Adrenal gland (tissue), 12 donors: ENCODE data around the gene CCS. TPM values are rescaled to one million over a fixed set of nuclear protein-coding genes. Genes with fewer than 3 reads are reported as not detected.

ENCODE experiments used
- DNase-seq, 7 donors: peaks; one replicate each; pipeline ENCODE4 v3.0.0-alpha.2; 2019 to 2020
- H3K27ac ChIP-seq, 5 donors: fragments of 200-600 bp; sonication (generic) in 4 of 5; 1 replicate in 3 of 5; 2 replicates in 2 of 5; pipeline versions ENCODE4 v1.5.1 to v1.8.0; 2016 to 2020; ENCODE audit warnings: mild to moderate bottlenecking in 1 of 5
- H3K27me3 ChIP-seq: fragments of 200-600 bp; 2 replicates; pipeline ENCODE4 v1.8.0; 2021
- H3K36me3 ChIP-seq, 2 donors: fragments of 200-600 bp; replicated peaks in 1 of 2; 1 replicate in 1 of 2; 2 replicates in 1 of 2; pipeline versions ENCODE4 v1.5.1 to v1.8.0; 2018 to 2022
- H3K4me1 ChIP-seq, 2 donors: fragments of 200-600 bp; replicated peaks in 1 of 2; 1 replicate in 1 of 2; 2 replicates in 1 of 2; pipeline versions ENCODE4 v1.5.1 to v1.8.0; 2018 to 2021
- H3K4me3 ChIP-seq, 4 donors: fragments of 200-600 bp; sonication (generic) in 3 of 4; one replicate each; pipeline ENCODE4 v1.5.1; 2016 to 2018
- H3K9me3 ChIP-seq, 3 donors: fragments of 200-600 bp; sonication (generic) in 1 of 3; replicated peaks in 1 of 3; 1 replicate in 2 of 3; 2 replicates in 1 of 3; pipeline versions ENCODE4 v1.5.1 to v1.8.0; 2016 to 2021
- CTCF ChIP-seq, 6 experiments: fragments of 450-650 bp in 4 of 6; fragments of 200-600 bp in 2 of 6; sonication (generic) in 1 of 6; IDR thresholded peaks; 1 replicate in 5 of 6; 2 replicates in 1 of 6; pipeline versions ENCODE4 v1.5.1 to v1.8.0; 2016 to 2021; ENCODE audit warnings: antibody characterized with exemption in 6 of 6, mild to moderate bottlenecking in 2 of 6, moderate library complexity in 1 of 6
- POLR2A ChIP-seq, 2 donors: fragments of 450-650 bp; IDR thresholded peaks; one replicate each; pipeline ENCODE4 v1.6.1; 2017; ENCODE audit warnings: antibody characterized with exemption in 2 of 2, mild to moderate bottlenecking in 2 of 2, moderate library complexity in 1 of 2
- WGBS, 4 donors: extraction: QIAGEN DNeasy Blood & Tissue Kit in 2 of 4; methylation state at CpG; one replicate each; pipeline versions ENCODE4 v1.1.5 to v1.1.7; 2013 to 2017; 5-methylcytosine and 5-hydroxymethylcytosine counted together
- intact Hi-C, 2 donors: fragments of 100-400 bp; cut with DNase I; formaldehyde crosslinking; loops; one replicate each; pipeline versions ENCODE4 v1.14.1 to v1.15.0; 2022 to 2023
- polyA plus RNA-seq, 3 donors: library from polyadenylated mRNA; stranded (reverse); fragments of 200-250 nt in 2 of 3; fragments of 350-450 nt in 1 of 3; fragmentation: Illumina TruSeq in 1 of 3; extraction: RNeasy Lipid Tissue Mini Kit (QIAGEN cat#74804) in 1 of 3; gene quantifications; one replicate each; pipeline ENCODE4 v1.2.3, GENCODE V29; 2013 to 2014
- total RNA-seq, 9 donors: library from RNA; depleted of rRNA in 4 of 9; stranded (reverse); fragments of >200 nt in 4 of 9; fragments of 120-200 nt in 1 of 9; fragmentation: NEBNext Ultra II Directional in 1 of 9; extraction: Animal tissue kit (Norgen Biotek cat#: 25700) in 1 of 9; gene quantifications; one replicate each; pipeline versions ENCODE4 v1.1.0 to v1.2.4, GENCODE V29; 2013 to 2023
- donor health status: healthy with polysubstance abuse.
- donor health status: Bipolar disorder and iron deficiency.
- donor health status: DM: yes; HTN: yes; CAD: no.
- donor health status: DM: no; HTN: no; CAD: no.
- donor health status: DM: no; HTN: no; CAD: no.
- donor health status: DM: yes; HTN: yes; CAD: no.

CCS gene
- total and polyA plus RNA-seq, 12 donors = 21.9 to 204 (median 47.8) TPM

GRCh38 chr11:66646828-66647227 lies 53.8 kb downstream of the CCS start:
- intact Hi-C loops = loop anchor here in 1 of 2 donors (10.0 kb wide), 1 partner anchor 572 kb away; the partner anchor contains the start of gene PACS1
- TF ChIP-seq POLR2A (IDR thresholded peaks at IDR 0.05) (no peak), CTCF (IDR thresholded peaks at IDR 0.05) (no peak)
- Histone ChIP-seq H3K9me3 (no peaks in the 10 kb centered on the region), H3K27ac (no peak overlapping the region), H3K4me1 (peaks cover 38 to 53% of the 10 kb centered on the region in 2 donors), H3K4me3 (no peak overlapping the region), H3K27me3 (no peaks in the 10 kb centered on the region), H3K36me3 (peaks cover 0 to 75% of the 10 kb centered on the region in 2 donors)
- no peak for DNase-seq
- WGBS, 4 donors = 72 to 89% (median 82%) methylated on average over 4 of the region's 4 CpGs

GRCh38 chr11:66649903-66650302 lies 56.9 kb downstream of the CCS start:
- Histone ChIP-seq H3K27ac (no peak overlapping the region), H3K36me3 (peaks cover 0 to 62% of the 10 kb centered on the region in 2 donors), H3K4me3 (no peak overlapping the region), H3K27me3 (no peaks in the 10 kb centered on the region), H3K9me3 (no peaks in the 10 kb centered on the region), H3K4me1 (peaks cover 8 to 22% of the 10 kb centered on the region in 2 donors)
- intact Hi-C loops = loop anchor here in 1 of 2 donors (10.0 kb wide), 1 partner anchor 575 kb away; the partner anchor contains the start of gene PACS1
- no peak for DNase-seq
- no peak for TF ChIP-seq CTCF (IDR thresholded peaks at IDR 0.05)
- no peak for TF ChIP-seq POLR2A (IDR thresholded peaks at IDR 0.05)
- 76 to 85% (median 81%) methylated on average over 5 of the region's 5 CpGs for WGBS, 4 donors

GRCh38 chr11:66651016-66651415 lies 58.0 kb downstream of the CCS start:
- Histone ChIP-seq H3K36me3 (peaks cover 0 to 52% of the 10 kb centered on the region in 2 donors), H3K9me3 (no peaks in the 10 kb centered on the region), H3K4me1 (peaks cover 0 to 12% of the 10 kb centered on the region in 2 donors), H3K27me3 (no peaks in the 10 kb centered on the region), H3K27ac (no peak overlapping the region), H3K4me3 (no peak overlapping the region)
- WGBS, 4 donors = 85 to 100% (median 87%) methylated on average over 2 of the region's 2 CpGs
- intact Hi-C loops = no loop called here
- no peak for DNase-seq
- TF ChIP-seq CTCF (IDR thresholded peaks at IDR 0.05) (no peak), POLR2A (IDR thresholded peaks at IDR 0.05) (no peak)

- Histone ChIP-seq H3K27me3 (no peaks in the 10 kb centered on the region), H3K27ac (no peak overlapping the region), H3K9me3 (no peaks in the 10 kb centered on the region), H3K36me3 (peaks cover 0 to 43% of the 10 kb centered on the region in 2 donors), H3K4me3 (no peak overlapping the region), H3K4me1 (no peaks in the 10 kb centered on the region)
- no peak for DNase-seq
- TF ChIP-seq POLR2A (IDR thresholded peaks at IDR 0.05) (no peak), CTCF (IDR thresholded peaks at IDR 0.05) (no peak)
- intact Hi-C loops = no loop called here
- WGBS, 4 donors = 95 to 97% (median 96%) methylated on average over 7 of the region's 7 CpGs
These were observed 59.7 kb downstream of the CCS start for GRCh38 chr11:66652651-66653050.
